Mononuclear cell (primary cell): ENCODE results near the gene MAST2. TPM values are rescaled to one million over a fixed set of nuclear protein-coding genes. Genes with fewer than 3 reads are reported as not detected.
"Not testable (repeated sequence)": the region's sequence is repeated elsewhere in the genome, so short reads cannot be mapped to it uniquely, and the experiment has no call there.

Source experiments
- H3K27me3 ChIP-seq: 2 replicates; pipeline ENCODE4 v1.6.0; 2011; ENCODE audit warnings: low read length, control low read depth; ENCODE audit not compliant: insufficient read depth
- H3K4me1 ChIP-seq: 2 replicates; pipeline ENCODE4 v1.5.1; 2011; ENCODE audit warnings: mild to moderate bottlenecking, low read length, control low read depth; ENCODE audit not compliant: insufficient read depth
- H3K4me3 ChIP-seq: 2 replicates; pipeline ENCODE4 v1.5.1; 2011; ENCODE audit warnings: mild to moderate bottlenecking, low read length, moderate library complexity
- H3K9me3 ChIP-seq: 2 replicates; pipeline ENCODE4 v1.5.1; 2011; ENCODE audit warnings: low read depth, mild to moderate bottlenecking, control low read depth, low read length
- total RNA-seq: library from RNA; depleted of rRNA; stranded (reverse); fragments of >200 nt; gene quantifications from one replicate; pipeline ENCODE4 v1.2.3, GENCODE V29; 2012

Gene MAST2
- total RNA-seq, 1 donor, result 3.9 TPM

- Histone ChIP-seq H3K4me1 (no peaks in the 10 kb centered on the region), H3K27me3 (no peaks in the 10 kb centered on the region), H3K4me3 (no peak overlapping the region), H3K9me3 (no peaks in the 10 kb centered on the region)
These were observed 31.3 kb downstream of the MAST2 start for GRCh38 chr1:45834689-45835088.

- H3K4me3 ChIP-seq, result no peak overlapping the region
- H3K9me3 ChIP-seq, result no peaks in the 10 kb centered on the region
- no peaks in the 10 kb centered on the region for H3K27me3 ChIP-seq
- no peaks in the 10 kb centered on the region for H3K4me1 ChIP-seq
These were observed 33.0 kb downstream of the MAST2 start for GRCh38 chr1:45836451-45836850.

GRCh38 chr1:45836861-45837260, 33.4 kb downstream of the MAST2 start:
- not testable (repeated sequence) for H3K9me3 ChIP-seq, H3K4me3 ChIP-seq, H3K4me1 ChIP-seq, H3K27me3 ChIP-seq

- H3K4me3 ChIP-seq, H3K9me3 ChIP-seq, H3K4me1 ChIP-seq, H3K27me3 ChIP-seq: not testable (repeated sequence)
These were observed 34.9 kb downstream of the MAST2 start for GRCh38 chr1:45838322-45838721.

- Histone ChIP-seq H3K4me1 (no peaks in the 10 kb centered on the region), H3K27me3 (no peaks in the 10 kb centered on the region), H3K4me3 (no peak overlapping the region), H3K9me3 (no peaks in the 10 kb centered on the region)
These were observed 37.3 kb downstream of the MAST2 start for GRCh38 chr1:45840704-45841103.

- no peaks in the 10 kb centered on the region for H3K4me1 ChIP-seq
- no peak overlapping the region for H3K4me3 ChIP-seq
- no peaks in the 10 kb centered on the region for H3K27me3 ChIP-seq
- H3K9me3 ChIP-seq, result no peaks in the 10 kb centered on the region
These were observed 39.4 kb downstream of the MAST2 start for GRCh38 chr1:45842786-45843185.

GRCh38 chr1:45843474-45843905, 40.1 kb downstream of the MAST2 start:
- Histone ChIP-seq H3K4me3 (no peak overlapping the region), H3K4me1 (no peaks in the 10 kb centered on the region), H3K9me3 (no peaks in the 10 kb centered on the region), H3K27me3 (no peaks in the 10 kb centered on the region)

GRCh38 chr1:45844000-45844399, 40.6 kb downstream of the MAST2 start:
- H3K9me3 ChIP-seq, H3K4me1 ChIP-seq, H3K27me3 ChIP-seq, H3K4me3 ChIP-seq: not testable (repeated sequence)

GRCh38 chr1:45846931-45847330, 43.5 kb downstream of the MAST2 start:
- Histone ChIP-seq H3K27me3 (no peaks in the 10 kb centered on the region), H3K4me1 (no peaks in the 10 kb centered on the region), H3K9me3 (no peaks in the 10 kb centered on the region), H3K4me3 (no peak overlapping the region)

GRCh38 chr1:45848097-45848496, 44.7 kb downstream of the MAST2 start:
- H3K9me3 ChIP-seq, result no peaks in the 10 kb centered on the region
- H3K4me3 ChIP-seq, result no peak overlapping the region
- no peaks in the 10 kb centered on the region for H3K27me3 ChIP-seq
- no peaks in the 10 kb centered on the region for H3K4me1 ChIP-seq

- H3K9me3 ChIP-seq, result no peaks in the 10 kb centered on the region
- no peaks in the 10 kb centered on the region for H3K27me3 ChIP-seq
- no peak overlapping the region for H3K4me3 ChIP-seq
- no peaks in the 10 kb centered on the region for H3K4me1 ChIP-seq
These were observed 45.3 kb downstream of the MAST2 start for GRCh38 chr1:45848714-45849113.

- Histone ChIP-seq H3K4me1 (no peaks in the 10 kb centered on the region), H3K4me3 (no peak overlapping the region), H3K9me3 (no peaks in the 10 kb centered on the region), H3K27me3 (no peaks in the 10 kb centered on the region)
These were observed 46.6 kb downstream of the MAST2 start for GRCh38 chr1:45850017-45850416.

GRCh38 chr1:45854724-45855123, 51.3 kb downstream of the MAST2 start:
- H3K27me3 ChIP-seq, result no peaks in the 10 kb centered on the region
- H3K4me3 ChIP-seq, result no peak overlapping the region
- no peaks in the 10 kb centered on the region for H3K9me3 ChIP-seq
- H3K4me1 ChIP-seq, result no peaks in the 10 kb centered on the region

- H3K27me3 ChIP-seq, result no peaks in the 10 kb centered on the region
- H3K9me3 ChIP-seq, result no peaks in the 10 kb centered on the region
- no peaks in the 10 kb centered on the region for H3K4me1 ChIP-seq
- H3K4me3 ChIP-seq, result no peak overlapping the region
These were observed 53.8 kb downstream of the MAST2 start for GRCh38 chr1:45857101-45857700.

GRCh38 chr1:45857755-45858492, 54.5 kb downstream of the MAST2 start:
- not testable (repeated sequence) for H3K4me3 ChIP-seq, H3K4me1 ChIP-seq, H3K27me3 ChIP-seq, H3K9me3 ChIP-seq

GRCh38 chr1:45859221-45859620, 55.8 kb downstream of the MAST2 start:
- no peaks in the 10 kb centered on the region for H3K27me3 ChIP-seq
- no peak overlapping the region for H3K4me3 ChIP-seq
- no peaks in the 10 kb centered on the region for H3K4me1 ChIP-seq
- H3K9me3 ChIP-seq, result no peaks in the 10 kb centered on the region
